Measurements from ENCODE around the gene DRAP1.

DRAP1 gene

DNA sequence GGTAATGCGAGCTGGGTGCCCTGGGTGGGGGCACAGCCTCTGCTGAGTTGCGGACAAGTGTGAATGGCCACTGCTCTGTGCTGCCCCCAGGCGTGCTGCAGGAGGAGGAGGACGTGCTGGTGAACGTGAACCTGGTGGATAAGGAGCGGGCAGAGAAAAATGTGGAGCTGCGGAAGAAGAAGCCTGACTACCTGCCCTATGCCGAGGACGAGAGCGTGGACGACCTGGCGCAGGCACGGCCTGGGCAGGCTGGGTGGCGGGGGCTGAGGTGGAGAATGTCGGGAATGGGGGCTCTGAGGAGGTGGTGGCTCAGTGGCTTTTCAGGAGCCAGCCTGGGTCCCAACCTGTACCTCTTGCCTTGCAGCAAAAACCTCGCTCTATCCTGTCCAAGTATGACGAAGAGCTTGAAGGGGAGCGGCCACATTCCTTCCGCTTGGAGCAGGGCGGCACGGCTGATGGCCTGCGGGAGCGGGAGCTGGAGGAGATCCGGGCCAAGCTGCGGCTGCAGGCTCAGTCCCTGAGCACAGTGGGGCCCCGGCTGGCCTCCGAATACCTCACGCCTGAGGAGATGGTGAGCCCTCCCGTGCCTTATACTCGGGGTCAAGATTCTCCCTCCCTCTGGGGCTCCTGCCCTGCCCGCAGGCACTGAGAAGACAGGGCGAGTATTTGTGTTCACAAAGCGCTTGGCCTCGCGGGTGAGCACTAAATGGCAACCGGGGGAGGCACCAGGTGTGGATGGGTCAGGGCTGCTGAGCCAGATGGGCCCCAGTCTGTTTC, 46.9 kb downstream of the DRAP1 start:
- no peak for DNase-seq

DNA sequence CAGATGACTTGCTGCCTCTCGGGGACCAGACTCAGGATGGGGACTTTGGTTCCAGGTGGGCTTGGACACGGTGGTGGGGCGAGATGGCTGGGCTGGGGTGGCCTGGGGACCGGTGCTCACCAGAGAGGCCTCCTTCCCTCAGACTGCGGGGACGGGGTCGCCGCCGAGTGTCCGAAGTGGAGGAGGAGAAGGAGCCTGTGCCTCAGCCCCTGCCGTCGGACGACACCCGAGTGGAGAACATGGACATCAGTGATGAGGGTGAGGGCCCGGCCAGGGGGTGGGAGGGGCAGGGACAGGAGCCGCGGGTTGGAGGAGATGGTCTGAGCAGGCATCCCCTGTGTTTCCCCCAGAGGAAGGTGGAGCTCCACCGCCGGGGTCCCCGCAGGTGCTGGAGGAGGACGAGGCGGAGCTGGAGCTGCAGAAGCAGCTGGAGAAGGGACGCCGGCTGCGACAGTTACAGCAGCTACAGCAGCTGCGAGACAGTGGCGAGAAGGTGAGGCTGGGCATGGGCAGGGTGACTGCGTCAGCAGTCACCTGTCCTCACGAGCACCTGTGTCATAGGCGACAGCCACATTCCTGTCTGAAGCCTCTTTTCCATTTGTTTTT, 48.2 kb downstream of the DRAP1 start:
- no peak for DNase-seq

DNA sequence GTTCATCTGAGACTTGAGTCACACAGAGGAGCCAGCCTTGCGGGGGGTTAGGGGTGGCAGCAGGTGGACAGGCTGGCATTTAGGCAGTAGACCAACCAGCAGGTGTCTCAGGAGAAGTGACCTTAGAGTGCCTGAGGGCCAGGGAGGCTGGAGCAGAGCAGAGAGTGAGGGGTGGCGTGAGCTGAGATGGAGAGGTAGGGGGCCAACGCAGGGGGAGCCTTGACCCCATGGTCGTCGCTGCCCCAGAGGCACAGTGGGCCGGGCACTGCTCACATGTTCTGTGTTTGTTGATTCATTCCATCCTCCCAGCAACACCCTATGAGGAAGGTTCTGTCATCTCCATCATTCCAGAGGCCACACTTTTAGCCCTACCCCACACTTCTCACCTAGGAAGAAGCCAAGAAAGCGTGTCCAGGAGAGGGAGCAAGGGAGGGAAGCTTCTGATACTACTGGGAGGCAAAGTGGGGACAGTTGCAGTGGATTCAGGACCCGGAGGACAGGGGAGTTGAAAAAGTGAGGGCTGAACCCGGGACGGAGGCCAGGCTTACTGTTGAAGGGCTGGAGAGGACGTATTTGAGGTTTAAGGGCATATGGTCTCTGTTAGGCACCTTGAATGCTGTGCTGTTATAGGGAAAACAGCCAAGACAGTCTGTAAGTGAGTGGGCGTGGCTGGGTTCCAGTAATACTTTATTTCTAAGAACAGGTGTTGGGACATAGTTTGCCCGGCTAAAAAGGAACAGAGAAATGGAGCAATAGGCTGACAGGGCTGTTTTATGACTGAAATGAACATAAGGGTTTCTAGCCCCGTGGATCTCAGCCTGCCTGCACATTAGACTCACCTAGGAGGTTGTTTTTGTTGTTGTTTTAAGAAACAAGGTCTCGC, 49.6 kb downstream of the DRAP1 start:
- no peak for DNase-seq

Measured in stimulated activated naive CD4-positive, alpha-beta T cell (primary cell).